Activated CD4-positive, alpha-beta memory T cell treated with anti-CD3 and anti-CD28 coated beads for 36 hours (primary cell): ENCODE measurements around the gene GNAI3. TPM values are rescaled to one million over a fixed set of nuclear protein-coding genes. Genes with fewer than 3 reads are reported as not detected.

Experiments used
- CTCF ChIA-PET: fragments of 350-600 bp; sonication (Branson Sonifier 250); formaldehyde crosslinking; loops from one replicate; lab custom pipeline; 2021; ENCODE audit warnings: antibody characterized with exemption, inconsistent platforms; lab: Charles Lee
- POLR2A ChIA-PET: fragments of 350-600 bp; sonication (Branson Sonifier 250); formaldehyde crosslinking; loops from one replicate; lab custom pipeline; 2021; ENCODE audit warnings: antibody characterized with exemption; lab: Charles Lee
- DNase-seq: peaks from one replicate; pipeline ENCODE4 v3.0.0-alpha.2; 2020
- H3K27ac Mint-ChIP-seq: one replicate; pipeline ENCODE4 v1.8.0; 2021; ENCODE audit warnings: mixed read lengths
- H3K27me3 Mint-ChIP-seq: one replicate; pipeline ENCODE4 v1.8.0; 2021; ENCODE audit warnings: mixed read lengths
- H3K36me3 Mint-ChIP-seq: one replicate; pipeline ENCODE4 v1.8.0; 2021; ENCODE audit warnings: mixed read lengths
- H3K4me1 Mint-ChIP-seq: one replicate; pipeline ENCODE4 v1.8.0; 2021; ENCODE audit warnings: low read depth, mixed read lengths
- H3K4me3 Mint-ChIP-seq: one replicate; pipeline ENCODE4 v1.8.0; 2021; ENCODE audit warnings: mild to moderate bottlenecking, mixed read lengths
- H3K9me3 Mint-ChIP-seq: one replicate; pipeline ENCODE4 v1.8.0; 2021; ENCODE audit warnings: mixed read lengths
- intact Hi-C: fragments of 100-400 bp; cut with micrococcal nuclease; formaldehyde crosslinking; loops from one replicate; pipeline ENCODE4 v1.15.1; 2023
- total RNA-seq, 2 experiments: library from RNA; stranded (reverse); gene quantifications; one replicate each; pipeline ENCODE4 v1.2.3, GENCODE V29; 2021

The GNAI3 gene
- total RNA-seq, 2 experiments from 2014 or later = 9.2 to 9.9 TPM

DNA sequence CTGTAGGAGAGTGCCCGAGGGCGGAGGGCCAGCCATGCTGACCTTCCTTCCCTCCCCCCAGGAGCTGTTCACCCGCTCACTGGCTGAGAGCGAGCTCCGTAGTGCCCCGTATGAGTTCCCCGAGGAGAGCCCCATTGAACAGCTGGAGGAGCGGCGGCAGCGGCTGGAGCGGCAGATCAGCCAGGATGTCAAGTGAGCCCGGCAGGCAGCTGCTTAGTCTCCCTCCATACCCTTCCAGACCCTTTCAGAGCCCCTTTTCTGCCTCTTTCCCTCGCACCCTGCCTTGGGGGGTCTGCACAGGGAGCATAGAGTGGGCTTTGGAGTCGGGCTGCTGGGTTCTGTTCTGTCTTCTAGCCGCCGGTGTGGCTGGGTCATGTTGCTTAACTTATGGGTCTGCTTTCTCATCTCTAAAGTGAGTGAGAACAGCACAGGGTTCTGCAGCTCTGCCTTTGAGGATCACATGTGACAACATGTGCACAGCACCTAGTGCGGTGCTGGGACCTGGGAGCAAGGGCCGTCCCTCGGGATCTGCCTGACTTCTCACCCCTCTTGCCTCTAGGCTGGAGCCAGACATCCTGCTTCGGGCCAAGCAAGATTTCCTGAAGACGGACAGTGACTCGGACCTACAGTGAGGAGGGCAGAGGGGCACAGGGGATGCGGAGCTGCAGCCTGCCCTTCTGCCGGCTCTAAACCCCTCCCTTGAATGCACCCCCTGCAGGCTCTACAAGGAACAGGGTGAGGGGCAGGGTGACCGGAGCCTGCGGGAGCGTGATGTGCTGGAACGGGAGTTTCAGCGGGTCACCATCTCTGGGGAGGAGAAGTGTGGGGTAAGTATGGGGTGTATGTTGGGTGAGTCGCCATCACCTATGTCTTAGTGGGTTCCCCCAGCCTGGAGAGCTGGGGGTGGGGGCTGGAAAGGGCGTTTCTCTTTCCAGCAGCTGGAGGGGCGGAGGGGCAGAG, 77.5 kb downstream of the GNAI3 start:
- Mint-ChIP-seq H3K4me1 (peaks cover 29% of the 10 kb centered on the region), H3K36me3 (peaks cover 24% of the 10 kb centered on the region), H3K27ac (no peak overlapping the region), H3K9me3 (no peaks in the 10 kb centered on the region), H3K4me3 (no peak overlapping the region), H3K27me3 (no peaks in the 10 kb centered on the region)
- intact Hi-C loops = no loop called here
- POLR2A ChIA-PET = no interaction called here
- CTCF ChIA-PET = interaction anchor here (4.4 to 7.6 kb wide), 2 partner anchors 15 to 81 kb away, joined by 29 to 101 read pairs; no protein-coding TSS in a partner anchor
- DNase-seq = no peak

DNA sequence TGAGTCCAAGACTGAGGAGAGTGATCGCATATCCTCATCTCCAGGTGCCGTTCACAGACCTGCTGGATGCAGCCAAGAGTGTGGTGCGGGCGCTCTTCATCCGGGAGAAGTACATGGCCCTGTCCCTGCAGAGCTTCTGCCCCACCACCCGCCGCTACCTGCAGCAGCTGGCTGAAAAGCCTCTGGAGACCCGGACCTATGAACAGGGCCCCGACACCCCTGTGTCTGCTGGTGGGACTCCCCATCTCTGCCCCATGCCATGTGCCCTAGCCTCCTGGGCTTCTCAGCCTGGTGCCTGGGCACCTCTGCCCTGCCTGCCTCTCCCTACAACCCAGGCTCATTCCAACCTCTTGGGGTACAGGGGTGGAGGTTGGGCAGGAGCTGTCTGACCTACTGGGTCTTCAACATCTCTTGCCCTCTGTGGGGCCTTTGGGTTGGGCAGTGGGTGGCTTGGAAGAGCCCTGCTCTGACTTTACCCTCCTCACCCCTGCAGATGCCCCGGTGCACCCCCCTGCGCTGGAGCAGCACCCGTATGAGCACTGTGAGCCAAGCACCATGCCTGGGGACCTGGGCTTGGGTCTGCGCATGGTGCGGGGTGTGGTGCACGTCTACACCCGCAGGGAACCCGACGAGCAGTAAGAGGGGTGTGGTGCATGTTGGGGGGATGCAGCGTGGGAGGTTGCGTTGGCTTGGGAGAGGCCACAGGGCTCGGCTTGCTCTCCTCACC, 78.4 kb downstream of the GNAI3 start:
- H3K4me1 Mint-ChIP-seq = peaks cover 23% of the 10 kb centered on the region
- no peak overlapping the region for H3K27ac Mint-ChIP-seq
- peaks cover 27% of the 10 kb centered on the region for H3K36me3 Mint-ChIP-seq
- no peak overlapping the region for H3K4me3 Mint-ChIP-seq
- DNase-seq = no peak
- ChIA-PET CTCF (interaction anchor here (4.4 to 7.6 kb wide), 2 partner anchors 14 to 82 kb away, joined by 29 to 101 read pairs; no protein-coding TSS in a partner anchor), POLR2A (no interaction called here)
- H3K9me3 Mint-ChIP-seq = no peaks in the 10 kb centered on the region
- H3K27me3 Mint-ChIP-seq = no peaks in the 10 kb centered on the region
- intact Hi-C loops = no loop called here

DNA sequence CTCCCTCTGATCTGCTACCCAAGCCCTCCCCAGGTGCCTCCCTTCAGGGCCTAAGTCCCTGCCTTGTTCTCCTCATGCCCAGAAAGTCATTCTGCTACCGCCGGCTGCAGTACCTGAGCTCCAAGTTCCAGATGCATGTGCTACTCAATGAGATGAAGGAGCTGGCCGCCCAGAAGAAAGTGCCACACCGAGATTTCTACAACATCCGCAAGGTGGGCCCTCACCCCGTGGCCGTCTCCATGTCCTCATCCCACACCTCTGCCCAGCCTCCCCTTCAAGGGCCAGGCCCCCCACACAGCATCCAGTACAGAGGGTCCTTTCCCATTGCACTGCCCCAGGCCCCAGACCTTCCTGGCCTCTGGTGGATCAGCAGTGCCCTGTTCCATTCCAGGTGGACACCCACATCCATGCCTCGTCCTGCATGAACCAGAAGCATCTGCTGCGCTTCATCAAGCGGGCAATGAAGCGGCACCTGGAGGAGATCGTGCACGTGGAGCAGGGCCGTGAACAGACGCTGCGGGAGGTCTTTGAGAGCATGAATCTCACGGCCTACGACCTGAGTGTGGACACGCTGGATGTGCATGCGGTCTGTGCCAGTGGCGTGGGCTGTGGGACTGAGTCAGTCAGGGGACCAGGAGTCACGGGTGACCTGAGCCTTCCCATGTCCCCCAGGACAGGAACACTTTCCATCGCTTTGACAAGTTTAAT, 79.4 kb downstream of the GNAI3 start:
- peaks cover 13% of the 10 kb centered on the region for H3K4me1 Mint-ChIP-seq
- ChIA-PET CTCF (interaction anchor here (4.2 to 7.6 kb wide), 3 partner anchors 11 to 83 kb away, joined by 29 to 101 read pairs (median 61); no protein-coding TSS in a partner anchor), POLR2A (no interaction called here)
- no peak overlapping the region for H3K4me3 Mint-ChIP-seq
- DNase-seq = no peak
- no peaks in the 10 kb centered on the region for H3K27me3 Mint-ChIP-seq
- intact Hi-C loops = no loop called here
- no peaks in the 10 kb centered on the region for H3K9me3 Mint-ChIP-seq
- peaks cover 29% of the 10 kb centered on the region for H3K36me3 Mint-ChIP-seq
- no peak overlapping the region for H3K27ac Mint-ChIP-seq

DNA sequence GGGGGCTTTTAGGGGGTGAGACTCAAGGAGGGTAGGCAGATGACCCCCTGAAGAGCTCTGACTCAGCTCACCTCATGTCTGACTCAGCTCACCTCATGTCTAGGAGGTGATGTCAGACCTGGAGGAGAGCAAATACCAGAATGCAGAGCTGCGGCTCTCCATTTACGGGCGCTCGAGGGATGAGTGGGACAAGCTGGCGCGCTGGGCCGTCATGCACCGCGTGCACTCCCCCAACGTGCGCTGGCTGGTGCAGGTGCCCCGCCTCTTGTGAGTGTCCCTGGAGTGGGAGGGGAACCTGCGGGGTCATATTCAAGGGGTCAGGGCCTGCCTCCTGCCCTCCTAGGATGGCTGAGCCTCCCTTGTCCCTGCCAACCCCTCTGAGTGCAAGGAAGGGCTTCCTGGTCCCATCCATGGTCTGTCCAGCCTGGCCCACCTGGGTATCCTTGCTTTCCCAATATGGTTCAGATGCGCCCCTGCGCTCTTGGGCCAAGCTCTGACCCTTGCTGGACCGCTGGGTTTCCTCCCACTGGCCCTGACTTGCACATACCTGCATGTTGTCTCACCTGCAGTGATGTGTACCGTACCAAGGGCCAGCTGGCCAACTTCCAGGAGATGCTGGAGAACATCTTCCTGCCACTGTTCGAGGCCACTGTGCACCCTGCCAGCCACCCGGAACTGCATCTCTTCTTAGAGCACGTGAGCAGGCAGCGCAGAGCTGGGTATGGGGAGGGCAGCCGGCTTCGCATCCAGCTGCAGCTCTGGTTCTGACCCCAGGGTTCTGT, 80.3 kb downstream of the GNAI3 start:
- H3K4me3 Mint-ChIP-seq = no peak overlapping the region
- H3K27ac Mint-ChIP-seq = no peak overlapping the region

DNA sequence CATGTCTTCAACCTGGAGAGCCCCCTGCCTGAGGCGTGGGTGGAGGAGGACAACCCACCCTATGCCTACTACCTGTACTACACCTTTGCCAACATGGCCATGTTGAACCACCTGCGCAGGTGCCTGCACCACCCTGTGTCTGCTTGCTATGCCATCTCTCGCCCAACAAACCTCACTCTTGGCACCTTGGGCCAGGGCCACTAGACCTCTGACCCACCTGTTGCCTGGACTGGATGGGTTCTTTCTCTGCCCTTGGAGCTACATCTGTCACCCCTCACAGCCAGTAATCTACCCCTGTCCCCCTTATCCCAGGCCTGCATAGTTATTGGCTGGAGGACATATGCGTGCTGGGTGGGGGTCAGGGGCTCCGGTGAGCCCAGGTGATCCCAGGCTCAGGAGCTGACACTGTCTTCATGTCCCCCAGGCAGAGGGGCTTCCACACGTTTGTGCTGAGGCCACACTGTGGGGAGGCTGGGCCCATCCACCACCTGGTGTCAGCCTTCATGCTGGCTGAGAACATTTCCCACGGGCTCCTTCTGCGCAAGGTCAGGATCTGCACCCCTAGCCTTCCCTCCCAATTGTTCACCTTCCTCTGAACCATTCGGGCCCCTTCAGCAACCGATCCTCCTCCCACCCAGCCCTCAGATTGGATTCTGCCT, 81.1 kb downstream of the GNAI3 start:
- CTCF ChIA-PET = interaction anchor here (0.5 to 7.6 kb wide), 16 partner anchors 9 to 437 kb away, joined by 3 to 101 read pairs (median 6); partner anchors contain the start of genes AHCYL1, AMIGO1, AMPD2 and GNAI3
- DNase-seq = no peak
- intact Hi-C loops = loop anchor here (1.0 kb wide), 1 partner anchor 83 kb away; no protein-coding TSS in a partner anchor
- Mint-ChIP-seq H3K36me3 (peaks cover 29% of the 10 kb centered on the region), H3K4me3 (no peak overlapping the region), H3K9me3 (no peaks in the 10 kb centered on the region), H3K27ac (no peak overlapping the region), H3K4me1 (peaks cover 4% of the 10 kb centered on the region), H3K27me3 (no peaks in the 10 kb centered on the region)
- POLR2A ChIA-PET = interaction anchor here (0.8 to 1.5 kb wide), 3 partner anchors 10 to 83 kb away, joined by 3 to 5 read pairs (median 4); partner anchors contain the start of gene GNAI3

More for the DNA sequence above, 80.3 kb downstream of the GNAI3 start:
- intact Hi-C loops = no loop called here
- peaks cover 29% of the 10 kb centered on the region for H3K36me3 Mint-ChIP-seq
- no peak for DNase-seq
- no peaks in the 10 kb centered on the region for H3K9me3 Mint-ChIP-seq
- ChIA-PET CTCF (interaction anchor here (0.6 to 7.6 kb wide), 10 partner anchors 8 to 356 kb away, joined by 3 to 101 read pairs (median 8); partner anchors contain the start of genes AHCYL1, AMIGO1, AMPD2 and GNAI3), POLR2A (interaction anchor here (1.4 kb wide), 1 partner anchor 11 kb away, joined by 3 read pairs; no protein-coding TSS in a partner anchor)
- no peaks in the 10 kb centered on the region for H3K27me3 Mint-ChIP-seq
- peaks cover 4% of the 10 kb centered on the region for H3K4me1 Mint-ChIP-seq

DNA sequence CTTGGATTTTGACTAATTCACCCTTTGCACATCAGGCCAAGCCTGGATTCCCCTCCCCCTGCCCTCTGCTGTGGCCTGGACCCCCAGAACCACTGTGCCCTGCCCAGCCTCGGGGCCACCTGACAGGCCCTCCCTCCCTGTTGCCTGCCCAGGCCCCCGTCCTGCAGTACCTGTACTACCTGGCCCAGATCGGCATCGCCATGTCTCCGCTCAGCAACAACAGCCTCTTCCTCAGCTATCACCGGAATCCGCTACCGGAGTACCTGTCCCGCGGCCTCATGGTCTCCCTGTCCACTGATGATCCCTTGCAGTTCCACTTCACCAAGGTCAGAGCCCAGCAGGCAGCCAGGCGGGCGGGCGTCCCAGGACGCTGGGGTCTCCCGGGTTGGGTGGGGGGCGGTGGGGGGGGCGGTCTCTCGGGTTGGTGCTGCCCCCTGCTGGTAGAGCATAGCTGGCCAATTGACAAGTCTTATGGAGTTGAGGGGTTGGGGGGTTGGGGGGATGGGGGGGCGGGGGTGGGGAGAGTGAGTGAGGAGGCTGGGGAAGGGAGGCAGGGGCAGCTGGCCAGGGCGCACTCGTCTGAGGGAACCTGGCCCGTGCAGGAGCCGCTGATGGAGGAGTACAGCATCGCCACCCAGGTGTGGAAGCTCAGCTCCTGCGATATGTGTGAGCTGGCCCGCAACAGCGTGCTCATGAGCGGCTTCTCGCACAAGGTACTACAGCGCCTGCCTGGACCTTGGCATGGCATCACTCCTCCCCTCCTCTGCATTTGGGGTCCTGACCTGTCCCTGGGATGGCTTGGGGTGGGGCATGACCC, 81.9 kb downstream of the GNAI3 start:
- Mint-ChIP-seq H3K27me3 (no peaks in the 10 kb centered on the region), H3K36me3 (peaks cover 29% of the 10 kb centered on the region), H3K9me3 (no peaks in the 10 kb centered on the region), H3K4me3 (no peak overlapping the region), H3K4me1 (peaks cover 12% of the 10 kb centered on the region), H3K27ac (no peak overlapping the region)
- DNase-seq = peak; percentile 51
- CTCF ChIA-PET = interaction anchor here (0.5 to 7.6 kb wide), 22 partner anchors 9 to 436 kb away, joined by 3 to 101 read pairs (median 4); partner anchors contain the start of genes AHCYL1, AMPD2, GNAI3 and GNAT2
- POLR2A ChIA-PET = interaction anchor here (0.8 to 1.5 kb wide), 3 partner anchors 9 to 84 kb away, joined by 3 to 5 read pairs (median 4); partner anchors contain the start of gene GNAI3
- intact Hi-C loops = loop anchor here (1.0 kb wide), 1 partner anchor 84 kb away; no protein-coding TSS in a partner anchor

GRCh38 chr1:109630898-109631512, 82.6 kb downstream of the GNAI3 start:
- CTCF ChIA-PET = interaction anchor here (0.5 to 7.6 kb wide), 19 partner anchors 8 to 366 kb away, joined by 3 to 101 read pairs (median 3); partner anchors contain the start of genes AHCYL1, AMPD2, GNAI3 and GNAT2
- Mint-ChIP-seq H3K9me3 (no peaks in the 10 kb centered on the region), H3K36me3 (peaks cover 29% of the 10 kb centered on the region), H3K4me3 (no peak overlapping the region), H3K27me3 (no peaks in the 10 kb centered on the region), H3K27ac (no peak overlapping the region), H3K4me1 (peaks cover 15% of the 10 kb centered on the region)
- POLR2A ChIA-PET = interaction anchor here (1.5 kb wide), 1 partner anchor 83 kb away, joined by 5 read pairs; the partner anchor contains the start of gene GNAI3
- intact Hi-C loops = loop anchor here (1.0 kb wide), 1 partner anchor 85 kb away; no protein-coding TSS in a partner anchor
- no peak for DNase-seq

- POLR2A ChIA-PET = no interaction called here
- intact Hi-C loops = no loop called here
- H3K9me3 Mint-ChIP-seq = no peaks in the 10 kb centered on the region
These were observed 83.4 kb downstream of the GNAI3 start for GRCh38 chr1:109631513-109632505.

More at GRCh38 chr1:109631513-109632505, 83.4 kb downstream of the GNAI3 start:
- no peak for DNase-seq
- H3K36me3 Mint-ChIP-seq = peaks cover 23% of the 10 kb centered on the region
- H3K4me3 Mint-ChIP-seq = no peak overlapping the region
- peaks cover 15% of the 10 kb centered on the region for H3K4me1 Mint-ChIP-seq
- H3K27me3 Mint-ChIP-seq = no peaks in the 10 kb centered on the region
- CTCF ChIA-PET = interaction anchor here (0.5 to 7.6 kb wide), 10 partner anchors 8 to 353 kb away, joined by 3 to 101 read pairs (median 6); partner anchors contain the start of genes AHCYL1, AMPD2, GNAI3 and GNAT2
- no peak overlapping the region for H3K27ac Mint-ChIP-seq
